Loucy (cell line): ENCODE results near the gene CCDC127.
"Not testable (repeated sequence)": the region's sequence is repeated elsewhere in the genome, so short reads cannot be mapped to it uniquely, and the experiment has no call there.

Source experiments
- CTCF ChIP-seq: fragments of 200-600 bp; sonication (generic); conservative IDR thresholded peaks from 2 replicates; pipeline ENCODE4 v1.5.1; 2014; ENCODE audit warnings: mild to moderate bottlenecking, antibody characterized with exemption, low read length
- EZH2phosphoT487 ChIP-seq: fragments of 200-600 bp; IDR thresholded peaks from 2 replicates; pipeline ENCODE4 v1.6.1; 2018; ENCODE audit warnings: antibody characterized with exemption, mild to moderate bottlenecking, moderate library complexity, borderline replicate concordance

- TF ChIP-seq CTCF, EZH2phosphoT487: not testable (repeated sequence)
Measured at GRCh38 chr5:164783-165182, 53.2 kb downstream of the CCDC127 start.
